Superior temporal gyrus (tissue), 1 donor: ENCODE data around the gene SPAAR.

Source experiments
- DNase-seq: peaks from one replicate; pipeline ENCODE4 v3.0.0-alpha.2; 2016; ENCODE audit errors: extremely low spot score

SPAAR gene

GRCh38 chr9:35948451-35948850 lies 39.2 kb downstream of the SPAAR start:
- DNase-seq, result no peak

- DNase-seq, result no peak
Measured at GRCh38 chr9:35948901-35949318, 39.6 kb downstream of the SPAAR start.

- no peak for DNase-seq
Measured at GRCh38 chr9:35951736-35952135, 42.4 kb downstream of the SPAAR start.

GRCh38 chr9:35952526-35953191 lies 43.4 kb downstream of the SPAAR start:
- no peak for DNase-seq

GRCh38 chr9:35954942-35955546 lies 45.8 kb downstream of the SPAAR start:
- peak; percentile 86 for DNase-seq

GRCh38 chr9:35956651-35957050 lies 47.4 kb downstream of the SPAAR start:
- DNase-seq, result no peak

GRCh38 chr9:35958104-35958837 lies 49.0 kb downstream of the SPAAR start, which contains the start of gene OR2S2:
OR2S2 (minus strand) TSS chr9:35958154; CDS start chr9:35958098, 56 bp downstream.
- DNase-seq, result no peak

- peak; percentile 51 for DNase-seq
Measured at GRCh38 chr9:35960039-35960655, 50.9 kb downstream of the SPAAR start.
